Adrenal gland (tissue), 12 donors: ENCODE measurements around the gene OGT. TPM values are rescaled to one million over a fixed set of nuclear protein-coding genes. Genes with fewer than 3 reads are reported as not detected.

Experiments used
- DNase-seq, 7 donors: peaks; one replicate each; pipeline ENCODE4 v3.0.0-alpha.2; 2019 to 2020
- H3K27ac ChIP-seq, 5 donors: fragments of 200-600 bp; sonication (generic) in 4 of 5; 1 replicate in 3 of 5; 2 replicates in 2 of 5; pipeline versions ENCODE4 v1.5.1 to v1.8.0; 2016 to 2020; ENCODE audit warnings: mild to moderate bottlenecking in 1 of 5
- H3K27me3 ChIP-seq: fragments of 200-600 bp; 2 replicates; pipeline ENCODE4 v1.8.0; 2021
- H3K36me3 ChIP-seq, 2 donors: fragments of 200-600 bp; replicated peaks in 1 of 2; 1 replicate in 1 of 2; 2 replicates in 1 of 2; pipeline versions ENCODE4 v1.5.1 to v1.8.0; 2018 to 2022
- H3K4me1 ChIP-seq, 2 donors: fragments of 200-600 bp; replicated peaks in 1 of 2; 1 replicate in 1 of 2; 2 replicates in 1 of 2; pipeline versions ENCODE4 v1.5.1 to v1.8.0; 2018 to 2021
- H3K4me3 ChIP-seq, 4 donors: fragments of 200-600 bp; sonication (generic) in 3 of 4; one replicate each; pipeline ENCODE4 v1.5.1; 2016 to 2018
- H3K9me3 ChIP-seq, 3 donors: fragments of 200-600 bp; sonication (generic) in 1 of 3; replicated peaks in 1 of 3; 1 replicate in 2 of 3; 2 replicates in 1 of 3; pipeline versions ENCODE4 v1.5.1 to v1.8.0; 2016 to 2021
- POLR2A ChIP-seq, 2 donors: fragments of 450-650 bp; IDR thresholded peaks; one replicate each; pipeline ENCODE4 v1.6.1; 2017; ENCODE audit warnings: antibody characterized with exemption in 2 of 2, mild to moderate bottlenecking in 2 of 2, moderate library complexity in 1 of 2
- WGBS, 4 donors: extraction: QIAGEN DNeasy Blood & Tissue Kit in 2 of 4; methylation state at CpG; one replicate each; pipeline versions ENCODE4 v1.1.5 to v1.1.7; 2013 to 2017; 5-methylcytosine and 5-hydroxymethylcytosine counted together
- intact Hi-C, 2 donors: fragments of 100-400 bp; cut with DNase I; formaldehyde crosslinking; loops; one replicate each; pipeline versions ENCODE4 v1.14.1 to v1.15.0; 2022 to 2023
- polyA plus RNA-seq, 3 donors: library from polyadenylated mRNA; stranded (reverse); fragments of 200-250 nt in 2 of 3; fragments of 350-450 nt in 1 of 3; fragmentation: Illumina TruSeq in 1 of 3; extraction: RNeasy Lipid Tissue Mini Kit (QIAGEN cat#74804) in 1 of 3; gene quantifications; one replicate each; pipeline ENCODE4 v1.2.3, GENCODE V29; 2013 to 2014
- total RNA-seq, 9 donors: library from RNA; depleted of rRNA in 4 of 9; stranded (reverse); fragments of >200 nt in 4 of 9; fragments of 120-200 nt in 1 of 9; fragmentation: NEBNext Ultra II Directional in 1 of 9; extraction: Animal tissue kit (Norgen Biotek cat#: 25700) in 1 of 9; gene quantifications; one replicate each; pipeline versions ENCODE4 v1.1.0 to v1.2.4, GENCODE V29; 2013 to 2023
- TF ChIP-seq, protein P1 (sequence below), 6 experiments: fragments of 450-650 bp in 4 of 6; fragments of 200-600 bp in 2 of 6; sonication (generic) in 1 of 6; IDR thresholded peaks; 1 replicate in 5 of 6; 2 replicates in 1 of 6; pipeline versions ENCODE4 v1.5.1 to v1.8.0; 2016 to 2021; ENCODE audit warnings: antibody characterized with exemption in 6 of 6, mild to moderate bottlenecking in 2 of 6, moderate library complexity in 1 of 6
- donor health status: healthy with polysubstance abuse.
- donor health status: Bipolar disorder and iron deficiency.
- donor health status: DM: yes; HTN: yes; CAD: no.
- donor health status: DM: no; HTN: no; CAD: no.
- donor health status: DM: no; HTN: no; CAD: no.
- donor health status: DM: yes; HTN: yes; CAD: no.

Gene OGT
- total and polyA plus RNA-seq, 12 donors, result 38.0 to 164 (median 103) TPM

DNA sequence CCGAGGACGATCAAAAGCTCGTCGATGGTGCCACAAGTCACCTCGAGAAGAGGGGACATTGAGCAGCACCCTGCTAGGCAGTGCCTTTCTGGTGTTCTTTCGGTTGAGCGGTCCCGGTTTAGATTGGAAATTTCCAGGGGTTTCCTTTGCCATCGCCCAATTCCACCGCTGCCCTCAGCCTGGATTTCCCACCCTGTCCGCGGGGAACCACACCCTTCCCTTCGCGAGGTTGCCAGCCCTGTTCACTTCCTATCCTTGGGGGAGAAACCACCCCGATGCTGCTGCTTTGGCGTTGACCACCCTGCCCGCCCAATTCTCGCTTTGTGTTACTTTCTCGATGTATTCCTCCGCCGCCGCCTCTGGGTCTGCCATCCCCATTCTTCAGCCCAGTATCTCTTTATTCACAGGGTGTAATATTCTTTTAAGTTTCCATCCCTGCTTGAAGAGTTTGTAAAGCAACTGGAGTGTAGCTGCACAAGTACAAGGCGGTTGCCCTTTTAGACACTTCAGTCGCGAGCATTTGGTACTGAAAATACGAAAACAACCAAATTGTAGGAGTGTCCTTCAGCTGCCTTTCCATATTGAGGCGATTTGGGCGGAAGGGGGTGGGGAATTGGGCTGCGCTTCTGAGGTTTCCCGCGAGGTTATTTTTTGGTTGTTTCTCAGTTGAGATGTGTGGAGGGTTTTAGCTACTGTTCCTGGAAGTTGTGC, 1.1 kb downstream of the OGT start:
- peaks cover 7 to 24% of the 10 kb centered on the region in 2 donors for H3K4me1 ChIP-seq
- H3K27me3 ChIP-seq, result no peaks in the 10 kb centered on the region
- TF ChIP-seq POLR2A (IDR thresholded peaks at IDR 0.05), result peak in 1 of 2 donors; percentile 30
- TF ChIP-seq, protein P1, sequence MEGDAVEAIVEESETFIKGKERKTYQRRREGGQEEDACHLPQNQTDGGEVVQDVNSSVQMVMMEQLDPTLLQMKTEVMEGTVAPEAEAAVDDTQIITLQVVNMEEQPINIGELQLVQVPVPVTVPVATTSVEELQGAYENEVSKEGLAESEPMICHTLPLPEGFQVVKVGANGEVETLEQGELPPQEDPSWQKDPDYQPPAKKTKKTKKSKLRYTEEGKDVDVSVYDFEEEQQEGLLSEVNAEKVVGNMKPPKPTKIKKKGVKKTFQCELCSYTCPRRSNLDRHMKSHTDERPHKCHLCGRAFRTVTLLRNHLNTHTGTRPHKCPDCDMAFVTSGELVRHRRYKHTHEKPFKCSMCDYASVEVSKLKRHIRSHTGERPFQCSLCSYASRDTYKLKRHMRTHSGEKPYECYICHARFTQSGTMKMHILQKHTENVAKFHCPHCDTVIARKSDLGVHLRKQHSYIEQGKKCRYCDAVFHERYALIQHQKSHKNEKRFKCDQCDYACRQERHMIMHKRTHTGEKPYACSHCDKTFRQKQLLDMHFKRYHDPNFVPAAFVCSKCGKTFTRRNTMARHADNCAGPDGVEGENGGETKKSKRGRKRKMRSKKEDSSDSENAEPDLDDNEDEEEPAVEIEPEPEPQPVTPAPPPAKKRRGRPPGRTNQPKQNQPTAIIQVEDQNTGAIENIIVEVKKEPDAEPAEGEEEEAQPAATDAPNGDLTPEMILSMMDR (IDR thresholded peaks at IDR 0.05), result no peak
- 0 to 32% (median 11%) methylated on average over 17 to 31 of the region's 31 CpGs for WGBS, 4 donors
- no peaks in the 10 kb centered on the region for H3K36me3 ChIP-seq
- no peaks in the 10 kb centered on the region for H3K9me3 ChIP-seq
- peak overlapping the region; percentile 35 to 87 (median 66) for H3K4me3 ChIP-seq
- DNase-seq, result peak; percentile 27 to 62 (median 35)
- intact Hi-C loops, result no loop called here
- peak overlapping the region; percentile 61 to 90 (median 85) for H3K27ac ChIP-seq

DNA sequence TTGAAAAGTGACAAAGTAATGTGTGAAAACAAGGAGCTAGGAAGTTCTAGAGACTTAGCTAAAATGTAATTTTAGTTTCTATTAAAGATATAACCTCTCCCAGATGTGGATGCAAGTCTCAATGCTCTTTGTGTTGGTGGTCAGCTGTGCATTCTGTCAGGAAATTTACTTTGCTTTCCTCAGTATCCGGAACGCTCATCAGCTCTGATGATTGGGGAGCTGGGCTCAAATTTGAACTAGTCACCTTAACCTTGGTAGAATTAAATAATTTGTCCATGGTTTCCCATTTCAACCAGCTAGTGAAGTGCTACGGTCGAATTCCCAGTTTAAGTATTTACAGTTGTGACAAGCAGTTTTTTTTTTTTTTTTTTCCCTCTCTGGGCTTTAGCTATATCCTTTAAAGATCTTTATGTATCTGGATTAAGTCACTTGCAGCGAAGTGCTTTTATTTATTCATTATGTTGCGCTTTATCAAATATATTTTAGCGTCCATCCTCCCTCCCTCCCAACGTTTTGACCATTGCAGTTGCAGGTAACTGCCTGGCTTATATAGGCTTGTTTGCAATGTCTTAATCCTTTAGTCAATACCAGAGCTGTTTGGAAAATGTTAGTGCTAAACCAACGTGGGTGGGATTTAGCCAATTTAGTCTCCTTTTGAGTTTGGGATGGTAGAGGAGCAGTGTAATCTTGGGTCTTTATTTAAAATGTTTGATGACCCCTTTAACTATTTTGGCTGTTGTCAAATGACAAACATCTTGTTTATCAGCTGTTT, 2.1 kb downstream of the OGT start:
- DNase-seq, result no peak
- Histone ChIP-seq H3K4me3 (peak overlapping the region in 3 of 4 donors; percentile 11 to 59 (median 35)), H3K27ac (peak overlapping the region in 4 of 5 donors; percentile 72 to 90 (median 88)), H3K36me3 (no peaks in the 10 kb centered on the region), H3K4me1 (peaks cover 7 to 34% of the 10 kb centered on the region in 2 donors), H3K27me3 (no peaks in the 10 kb centered on the region), H3K9me3 (no peaks in the 10 kb centered on the region)
- 0 to 28% (median 13%) methylated on average over 9 of the region's 9 CpGs for WGBS, 4 donors
- TF ChIP-seq, protein P1 (IDR thresholded peaks at IDR 0.05), result no peak
- TF ChIP-seq POLR2A (IDR thresholded peaks at IDR 0.05), result no peak
- intact Hi-C loops, result no loop called here

DNA sequence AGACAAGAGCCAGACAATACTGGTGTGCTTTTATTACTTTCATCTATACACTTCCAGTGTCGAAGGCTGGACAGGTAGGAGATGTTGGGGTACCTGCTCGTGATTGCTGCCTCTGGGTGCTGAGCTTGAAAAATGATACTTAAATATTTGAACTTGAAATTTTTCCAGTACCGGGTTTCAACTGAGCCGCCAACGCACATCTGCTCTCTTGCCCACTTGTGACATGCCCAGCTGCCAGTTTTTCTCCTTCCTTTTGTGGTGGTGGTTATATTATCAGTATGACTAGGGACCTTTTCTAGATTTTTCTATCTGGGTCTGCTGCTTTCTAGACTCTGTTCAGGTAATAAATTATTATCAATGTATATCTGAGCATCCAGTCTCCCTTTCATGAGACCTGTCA, 3.4 kb downstream of the OGT start:
- H3K27me3 ChIP-seq, result no peaks in the 10 kb centered on the region
- 9 to 53% (median 29%) methylated on average over 5 of the region's 5 CpGs for WGBS, 4 donors
- no peaks in the 10 kb centered on the region for H3K9me3 ChIP-seq
- intact Hi-C loops, result no loop called here
- TF ChIP-seq POLR2A (IDR thresholded peaks at IDR 0.05), result no peak
- TF ChIP-seq, protein P1 (IDR thresholded peaks at IDR 0.05), result no peak
- no peaks in the 10 kb centered on the region for H3K36me3 ChIP-seq
- H3K4me1 ChIP-seq, result peaks cover 7 to 46% of the 10 kb centered on the region in 2 donors
- peak in 1 of 7 donors; percentile 16 for DNase-seq
- peak overlapping the region in 1 of 5 donors; percentile 31 for H3K27ac ChIP-seq
- peak overlapping the region in 1 of 4 donors; percentile 59 for H3K4me3 ChIP-seq

DNA sequence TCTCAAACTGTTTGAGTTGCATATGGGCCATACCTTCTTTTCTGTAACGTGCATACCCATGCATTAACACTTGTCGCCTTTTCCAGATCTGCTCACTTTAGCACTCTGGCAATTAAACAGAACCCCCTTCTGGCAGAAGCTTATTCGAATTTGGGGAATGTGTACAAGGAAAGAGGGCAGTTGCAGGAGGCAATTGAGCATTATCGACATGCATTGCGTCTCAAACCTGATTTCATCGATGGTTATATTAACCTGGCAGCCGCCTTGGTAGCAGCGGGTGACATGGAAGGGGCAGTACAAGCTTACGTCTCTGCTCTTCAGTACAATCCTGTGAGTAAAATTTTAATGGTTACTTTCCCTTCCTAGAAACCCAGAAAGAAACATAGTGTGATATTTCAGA, 4.8 kb downstream of the OGT start:
- Histone ChIP-seq H3K9me3 (no peaks in the 10 kb centered on the region), H3K4me3 (peak overlapping the region in 1 of 4 donors; percentile 9), H3K4me1 (peaks cover 0 to 56% of the 10 kb centered on the region in 2 donors), H3K27me3 (no peaks in the 10 kb centered on the region), H3K36me3 (no peaks in the 10 kb centered on the region), H3K27ac (no peak overlapping the region)
- DNase-seq, result no peak
- 68 to 76% (median 73%) methylated on average over 9 of the region's 9 CpGs for WGBS, 4 donors
- no peak for TF ChIP-seq POLR2A (IDR thresholded peaks at IDR 0.05)
- TF ChIP-seq, protein P1 (IDR thresholded peaks at IDR 0.05), result no peak
- intact Hi-C loops, result no loop called here
